ENCODE results near the gene CDC42EP4.

- TF ChIP-seq CTCF (IDR thresholded peaks at IDR 0.05) = no peak
- no peak for TF ChIP-seq POLR2AphosphoS5 (IDR thresholded peaks at IDR 0.05)
- no peak for TF ChIP-seq POLR2A (IDR thresholded peaks at IDR 0.05)
- TF ChIP-seq EP300 (IDR thresholded peaks at IDR 0.05) = no peak
Measured at GRCh38 chr17:73248532-73248931, 63.3 kb downstream of the CDC42EP4 start.

Data from stomach (tissue), 4 donors.